ENCODE measurements around the gene BLTP2. TPM values are rescaled to one million over a fixed set of nuclear protein-coding genes. Genes with fewer than 3 reads are reported as not detected.

Gene BLTP2
- total RNA-seq, result 10 to 100 TPM; 42.2 to 94.2 TPM

DNA sequence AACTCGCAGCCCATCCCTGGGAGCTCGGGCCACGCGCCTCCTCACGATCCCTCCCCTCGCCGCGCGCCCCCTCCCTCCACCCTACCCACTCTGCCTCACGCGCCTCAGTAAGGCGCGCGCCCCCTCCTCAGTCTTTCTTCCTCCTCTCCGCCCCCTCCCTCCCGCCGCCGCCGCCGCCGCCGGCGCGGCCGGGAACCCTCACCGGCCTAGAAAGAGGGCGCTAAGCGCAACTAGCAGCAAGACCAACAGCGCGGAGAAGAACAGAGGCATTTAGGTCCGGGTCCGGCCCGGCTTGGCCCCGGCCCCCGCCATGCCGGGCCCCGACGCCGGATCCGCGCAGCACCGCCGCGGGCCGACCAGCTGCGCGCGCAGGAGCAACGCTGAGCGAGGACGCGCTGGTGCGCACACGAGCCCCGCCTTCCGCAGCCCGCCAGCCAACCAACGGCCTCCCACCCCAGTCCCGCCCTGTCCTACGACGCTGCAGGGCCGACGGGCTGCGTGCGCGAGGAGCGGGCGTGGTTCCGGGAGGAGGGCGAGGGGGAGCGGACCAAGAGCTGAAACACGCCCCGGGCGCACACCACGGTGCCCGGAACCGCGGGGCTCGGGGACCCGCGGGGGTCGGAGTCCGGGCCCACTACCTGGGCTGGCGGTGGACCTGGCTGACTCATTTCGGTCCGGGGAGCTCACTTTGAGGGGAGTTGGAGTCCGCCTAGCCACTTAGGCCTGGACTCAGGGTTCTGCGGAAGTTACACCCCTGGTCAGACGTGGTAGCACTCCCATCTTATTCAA is at the start of gene BLTP2:
BLTP2 (minus strand) TSS at position 372 of the 789 bp plus-strand sequence; CDS start at position 270, 102 bp downstream.
- no peaks in the 10 kb centered on the region for H3K27me3 ChIP-seq (replicated peaks; ENCODE audit: insufficient read depth)
- intact Hi-C loops (cut with DNase I), result loop anchor here (2.0 kb wide), 1 partner anchor 18 kb away; the partner anchor contains the start of gene SUPT6H
- H3K9me3 ChIP-seq, result no peaks in the 10 kb centered on the region
- peak within 1 kb of the TSS; percentile 91 to 93 for H3K4me3 ChIP-seq
- H3K4me1 ChIP-seq (replicated peaks), result no peaks in the 10 kb centered on the region
- peak; percentile 95 for DNase-seq (ENCODE audit: low spot score)
- H3K36me3 ChIP-seq, result peaks cover 0 to 3% of the 10 kb centered on the region in 2 donors
- H3K27ac ChIP-seq, result peak within 1 kb of the TSS; percentile 89 to 95
- WGBS, result under 1% methylated on average over 79 of the region's 89 CpGs
- peak; percentile 95 for TF ChIP-seq POLR2A (IDR thresholded peaks at IDR 0.05)
- peak; percentile 94 for TF ChIP-seq POLR2AphosphoS5 (IDR thresholded peaks at IDR 0.05)
- TF ChIP-seq, protein P1, sequence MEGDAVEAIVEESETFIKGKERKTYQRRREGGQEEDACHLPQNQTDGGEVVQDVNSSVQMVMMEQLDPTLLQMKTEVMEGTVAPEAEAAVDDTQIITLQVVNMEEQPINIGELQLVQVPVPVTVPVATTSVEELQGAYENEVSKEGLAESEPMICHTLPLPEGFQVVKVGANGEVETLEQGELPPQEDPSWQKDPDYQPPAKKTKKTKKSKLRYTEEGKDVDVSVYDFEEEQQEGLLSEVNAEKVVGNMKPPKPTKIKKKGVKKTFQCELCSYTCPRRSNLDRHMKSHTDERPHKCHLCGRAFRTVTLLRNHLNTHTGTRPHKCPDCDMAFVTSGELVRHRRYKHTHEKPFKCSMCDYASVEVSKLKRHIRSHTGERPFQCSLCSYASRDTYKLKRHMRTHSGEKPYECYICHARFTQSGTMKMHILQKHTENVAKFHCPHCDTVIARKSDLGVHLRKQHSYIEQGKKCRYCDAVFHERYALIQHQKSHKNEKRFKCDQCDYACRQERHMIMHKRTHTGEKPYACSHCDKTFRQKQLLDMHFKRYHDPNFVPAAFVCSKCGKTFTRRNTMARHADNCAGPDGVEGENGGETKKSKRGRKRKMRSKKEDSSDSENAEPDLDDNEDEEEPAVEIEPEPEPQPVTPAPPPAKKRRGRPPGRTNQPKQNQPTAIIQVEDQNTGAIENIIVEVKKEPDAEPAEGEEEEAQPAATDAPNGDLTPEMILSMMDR (IDR thresholded peaks at IDR 0.05), result peak in 2 of 4 experiments; percentile 10 to 36

DNA sequence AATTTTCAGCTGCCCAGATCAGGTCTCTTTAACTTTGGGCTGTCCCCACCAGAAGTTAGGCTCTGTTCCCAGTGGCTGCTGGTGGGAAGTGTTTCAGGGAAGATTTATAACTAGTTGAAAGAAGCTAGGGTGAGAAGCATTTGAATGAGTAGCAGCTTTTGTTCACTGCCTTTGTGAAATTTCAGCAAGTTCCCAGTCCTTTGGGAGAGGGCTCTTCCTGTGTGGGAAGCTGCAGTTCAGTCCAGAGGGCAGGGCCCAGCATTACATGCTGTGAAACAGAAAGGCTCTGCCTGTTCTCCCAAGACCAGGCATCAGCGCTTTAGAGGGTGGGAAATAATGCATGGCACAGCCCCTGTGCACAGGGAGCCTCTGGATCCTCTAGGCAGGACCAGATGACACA is 48.9 kb upstream of the BLTP2 start:
- intact Hi-C loops (cut with DNase I), result no loop called here
- no peak overlapping the region for H3K27ac ChIP-seq
- TF ChIP-seq, protein P1 (IDR thresholded peaks at IDR 0.05), result no peak
- H3K27me3 ChIP-seq (replicated peaks; ENCODE audit: insufficient read depth), result no peaks in the 10 kb centered on the region
- H3K9me3 ChIP-seq, result no peaks in the 10 kb centered on the region
- H3K4me3 ChIP-seq, result no peak overlapping the region
- 88% methylated on average over 1 of the region's 1 CpG for WGBS
- H3K36me3 ChIP-seq, result peaks cover 38 to 41% of the 10 kb centered on the region in 2 donors
- DNase-seq (ENCODE audit: low spot score), result no peak
- H3K4me1 ChIP-seq (replicated peaks), result no peaks in the 10 kb centered on the region

DNA sequence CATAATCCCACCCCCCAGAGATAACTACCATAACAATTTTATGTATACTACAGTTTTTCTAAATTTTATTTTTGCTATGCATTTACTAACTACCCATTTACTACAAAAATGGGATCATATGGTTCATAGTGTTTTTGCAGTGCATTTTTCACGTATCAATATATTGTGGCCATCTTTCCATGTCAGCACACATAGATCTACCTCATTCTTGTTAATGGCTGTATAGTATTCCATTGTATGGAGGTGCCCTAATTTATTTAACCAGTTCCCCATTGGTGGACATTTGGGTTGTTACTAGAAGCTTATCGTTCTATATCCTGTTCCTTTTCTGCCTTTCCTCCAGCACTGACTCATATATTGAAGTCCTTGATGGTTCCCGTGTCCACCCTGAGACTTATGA is 44.1 kb upstream of the BLTP2 start:
- peaks cover 33 to 46% of the 10 kb centered on the region in 2 donors for H3K36me3 ChIP-seq

DNA sequence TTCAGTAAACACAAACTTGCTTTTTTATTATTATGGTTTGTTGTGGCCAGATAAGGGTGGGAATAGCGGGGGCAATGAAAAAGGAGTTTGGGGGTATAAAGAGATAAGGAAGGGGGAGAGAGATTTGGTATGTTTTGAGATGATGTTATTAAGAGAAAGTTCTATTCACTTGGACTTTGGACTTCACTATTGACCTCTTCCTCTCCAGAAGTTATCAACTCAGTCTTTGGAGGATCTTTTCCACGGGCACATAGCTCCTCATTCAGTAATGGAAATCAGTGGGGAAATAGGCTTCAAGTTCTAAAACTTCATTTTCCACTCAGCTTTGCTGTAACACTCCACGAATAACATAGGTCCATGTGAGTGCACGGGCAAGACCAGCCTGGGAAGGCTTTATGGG is 43.5 kb upstream of the BLTP2 start:
- H3K4me1 ChIP-seq (replicated peaks), result no peaks in the 10 kb centered on the region
- TF ChIP-seq POLR2A (IDR thresholded peaks at IDR 0.05) (no peak), POLR2AphosphoS5 (IDR thresholded peaks at IDR 0.05) (no peak)
- TF ChIP-seq, protein P1 (IDR thresholded peaks at IDR 0.05), result no peak
- peaks cover 33 to 49% of the 10 kb centered on the region in 2 donors for H3K36me3 ChIP-seq
- H3K9me3 ChIP-seq, result no peaks in the 10 kb centered on the region
- H3K27me3 ChIP-seq (replicated peaks; ENCODE audit: insufficient read depth), result no peaks in the 10 kb centered on the region
- H3K4me3 ChIP-seq, result no peak overlapping the region
- intact Hi-C loops (cut with DNase I), result loop anchor here (10.0 kb wide), 1 partner anchor 56 kb away; the partner anchor contains the start of gene TRAF4
- 92% methylated on average over 4 of the region's 4 CpGs for WGBS
- no peak for DNase-seq (ENCODE audit: low spot score)
- no peak overlapping the region for H3K27ac ChIP-seq

More for the DNA sequence above, 44.1 kb upstream of the BLTP2 start:
- Histone ChIP-seq H3K27ac (no peak overlapping the region), H3K27me3 (replicated peaks; ENCODE audit: insufficient read depth) (no peaks in the 10 kb centered on the region), H3K4me3 (no peak overlapping the region), H3K9me3 (no peaks in the 10 kb centered on the region), H3K4me1 (replicated peaks) (no peaks in the 10 kb centered on the region)
- no peak for DNase-seq (ENCODE audit: low spot score)
- intact Hi-C loops (cut with DNase I), result loop anchor here (10.0 kb wide), 1 partner anchor 56 kb away; the partner anchor contains the start of gene TRAF4
- 96% methylated on average over 3 of the region's 3 CpGs for WGBS
- TF ChIP-seq, protein P1 (IDR thresholded peaks at IDR 0.05), result no peak
- TF ChIP-seq POLR2A (IDR thresholded peaks at IDR 0.05), result no peak
- TF ChIP-seq POLR2AphosphoS5 (IDR thresholded peaks at IDR 0.05), result no peak
